SH-SY5Y (cell line): ENCODE data around the gene CARD9.

Experiments used
- GATA2 ChIP-seq: IDR thresholded peaks from 2 replicates; pipeline ENCODE4 v1.6.1; 2011; ENCODE audit warnings: mild to moderate bottlenecking, low read depth, low read length
- GATA3 ChIP-seq: IDR thresholded peaks from 2 replicates; pipeline ENCODE4 v1.6.1; 2011; ENCODE audit warnings: low read depth, mild to moderate bottlenecking, low read length, moderate library complexity

- no peak for TF ChIP-seq GATA3
- no peak for TF ChIP-seq GATA2
Measured at GRCh38 chr9:136402067-136402466, 28.6 kb upstream of the CARD9 start.
